Measurements from ENCODE around the gene TRIO.

The TRIO gene

DNA sequence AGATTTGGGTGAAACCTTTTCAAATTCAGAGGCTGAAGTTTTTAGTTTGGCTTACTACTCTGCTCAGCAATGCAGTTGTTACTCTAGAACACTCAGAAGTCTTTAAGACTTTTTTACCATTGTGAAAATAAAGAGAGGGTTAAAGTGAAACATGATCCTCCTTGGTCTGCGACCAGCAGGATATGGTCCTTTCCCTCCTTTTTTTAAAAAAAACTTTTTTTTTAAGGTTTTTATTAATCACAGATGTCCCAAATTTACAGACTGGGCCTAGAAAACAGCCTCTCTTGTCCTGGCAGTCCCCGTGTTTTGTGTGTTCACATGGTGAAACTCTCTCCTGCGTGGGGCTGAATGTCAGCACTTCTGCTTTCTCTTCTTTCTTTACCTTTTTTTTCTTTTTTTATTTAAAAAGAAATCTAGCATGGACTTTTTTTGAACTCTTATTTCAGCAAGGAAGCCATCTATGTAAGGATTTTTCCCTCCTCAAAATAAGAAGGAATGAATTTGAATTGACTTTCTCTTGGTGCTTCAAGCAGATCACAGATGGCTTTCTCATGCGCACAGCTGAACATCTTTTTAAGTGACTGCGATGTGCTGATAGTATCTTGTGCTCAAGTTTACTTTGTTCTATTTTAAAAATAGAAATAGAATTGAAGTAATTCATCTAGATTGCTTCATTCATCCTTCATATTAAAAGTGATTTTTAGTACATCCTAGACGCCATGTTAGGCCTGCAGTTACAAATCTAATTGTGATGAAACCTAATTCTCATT is 309.7 kb downstream of the TRIO start:
- DNase-seq (ENCODE audit: low read depth, low spot score): no peak

DNA sequence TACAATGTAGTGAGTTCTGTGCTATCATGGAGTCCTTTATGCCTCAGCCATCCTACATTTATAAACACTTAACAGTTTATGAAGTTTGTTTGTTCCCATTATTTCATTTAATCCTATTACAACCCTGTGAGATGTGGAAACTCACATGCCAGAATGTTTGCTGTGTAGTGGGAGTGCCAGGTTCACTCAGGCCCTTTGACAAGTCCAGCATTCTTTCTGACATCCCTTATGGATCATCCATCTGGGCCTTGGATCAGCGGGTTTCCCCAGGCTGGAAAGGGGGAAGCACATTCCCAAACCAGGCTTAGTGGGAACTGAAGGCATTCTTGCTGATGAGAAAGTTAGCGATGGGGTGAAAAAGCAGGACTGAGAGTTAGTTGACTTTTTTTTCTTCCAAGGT is 310.3 kb downstream of the TRIO start:
- DNase-seq (ENCODE audit: low read depth, low spot score): no peak

DNA sequence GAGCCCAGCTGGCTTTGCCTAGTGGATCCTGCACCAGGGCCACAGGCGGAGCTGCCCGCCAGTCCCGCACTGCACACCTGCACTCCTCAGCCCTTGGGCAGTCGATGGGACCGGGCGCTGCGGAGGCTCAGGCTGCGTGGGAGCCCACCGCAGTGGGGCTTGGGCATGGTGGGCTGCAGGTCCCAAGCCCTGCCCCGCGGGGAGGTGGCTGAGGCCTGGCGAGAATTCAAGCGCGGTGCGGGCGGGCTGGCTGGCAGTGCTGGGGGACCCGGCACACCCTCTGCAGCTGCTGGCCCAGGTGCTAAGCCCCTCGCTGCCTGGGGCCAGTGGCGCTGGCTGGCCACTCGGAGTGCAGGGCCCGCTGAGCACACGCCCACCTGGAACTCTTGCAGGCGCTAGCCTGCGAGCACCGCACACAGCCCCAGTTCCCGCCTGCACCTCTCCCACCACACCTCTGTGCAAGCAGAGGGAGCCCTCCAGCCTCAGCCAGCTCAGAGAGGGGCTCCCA is 312.7 kb downstream of the TRIO start:
- no peak for DNase-seq (ENCODE audit: low read depth, low spot score)

DNA sequence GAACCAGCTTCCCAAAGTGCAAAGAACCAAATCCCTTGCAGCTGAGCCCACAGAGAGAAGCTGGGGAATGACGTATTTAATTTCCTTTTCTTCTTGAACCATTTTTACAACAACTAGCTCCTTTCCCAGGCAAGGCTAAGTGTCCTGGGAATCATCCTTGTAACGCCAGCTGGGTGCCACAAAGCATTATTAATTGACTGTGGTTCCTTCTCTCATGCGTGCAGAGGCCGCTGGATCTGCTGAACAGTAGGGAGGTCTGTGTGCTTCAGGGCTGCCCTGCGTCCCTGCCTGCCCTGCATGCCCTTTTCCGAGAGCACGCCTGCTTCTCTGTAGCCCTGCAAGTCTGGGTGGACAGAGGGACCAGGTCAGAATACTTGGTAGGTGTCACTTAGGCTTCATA is 314.3 kb downstream of the TRIO start:
- no peak for DNase-seq (ENCODE audit: low read depth, low spot score)

DNA sequence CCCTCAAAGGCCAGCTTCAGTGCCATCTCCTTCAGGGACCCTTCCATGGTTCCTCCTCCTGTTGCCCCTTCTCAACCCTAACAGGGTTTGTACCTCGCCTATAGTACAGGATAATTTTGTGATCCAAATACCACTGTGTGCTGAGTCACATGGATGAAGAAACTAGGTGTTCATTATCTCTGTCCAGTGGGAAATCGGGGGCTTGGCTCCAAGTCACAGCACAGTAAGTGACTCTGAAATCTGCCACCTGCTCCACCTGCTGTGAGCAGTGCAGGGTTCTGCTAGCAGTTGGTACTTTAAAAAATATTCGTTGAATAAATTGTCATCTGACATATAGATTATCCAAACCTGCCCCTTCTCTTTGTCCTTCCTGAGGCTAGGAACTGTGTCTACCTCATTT is 315.3 kb downstream of the TRIO start:
- no peak for DNase-seq (ENCODE audit: low read depth, low spot score)

DNA sequence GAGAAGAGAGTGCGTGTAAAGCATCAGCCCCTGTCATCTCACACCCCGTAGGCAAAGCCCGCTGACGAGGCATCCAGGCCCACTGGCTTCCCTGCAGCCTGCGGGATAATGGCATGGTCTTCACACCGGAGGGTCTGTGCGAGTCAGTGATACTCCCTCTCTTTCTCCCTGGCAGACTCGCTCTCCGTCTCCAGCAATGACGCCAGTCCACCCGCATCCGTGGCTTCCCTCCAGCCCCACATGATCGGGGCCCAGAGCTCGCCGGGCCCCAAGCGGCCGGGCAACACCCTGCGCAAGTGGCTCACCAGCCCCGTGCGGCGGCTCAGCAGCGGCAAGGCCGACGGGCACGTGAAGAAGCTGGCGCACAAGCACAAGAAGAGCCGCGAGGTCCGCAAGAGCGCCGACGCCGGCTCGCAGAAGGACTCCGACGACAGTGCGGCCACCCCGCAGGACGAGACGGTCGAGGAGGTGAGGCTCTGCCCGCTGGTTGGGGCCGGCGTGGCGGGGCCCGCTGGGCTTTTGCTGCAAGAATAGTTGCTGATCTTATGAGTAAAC is 317.8 kb downstream of the TRIO start:
- DNase-seq (ENCODE audit: low read depth, low spot score): no peak

DNA sequence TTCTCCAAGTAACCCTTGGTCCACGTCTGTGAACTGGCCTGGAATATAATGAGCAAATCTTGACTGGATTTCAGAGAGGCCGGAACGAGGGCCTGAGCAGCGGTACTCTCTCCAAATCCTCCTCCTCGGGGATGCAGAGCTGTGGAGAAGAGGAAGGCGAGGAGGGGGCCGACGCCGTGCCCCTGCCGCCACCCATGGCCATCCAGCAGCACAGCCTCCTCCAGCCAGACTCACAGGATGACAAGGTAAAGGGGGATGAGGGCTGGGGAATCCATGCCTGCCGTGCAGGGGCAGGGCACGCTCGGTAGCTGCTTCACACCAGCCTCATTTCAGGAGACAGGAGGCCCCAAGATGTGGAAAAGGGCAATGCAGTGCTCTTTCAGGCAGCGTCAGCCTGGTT is 319.5 kb downstream of the TRIO start:
- no peak for DNase-seq (ENCODE audit: low read depth, low spot score)

DNA sequence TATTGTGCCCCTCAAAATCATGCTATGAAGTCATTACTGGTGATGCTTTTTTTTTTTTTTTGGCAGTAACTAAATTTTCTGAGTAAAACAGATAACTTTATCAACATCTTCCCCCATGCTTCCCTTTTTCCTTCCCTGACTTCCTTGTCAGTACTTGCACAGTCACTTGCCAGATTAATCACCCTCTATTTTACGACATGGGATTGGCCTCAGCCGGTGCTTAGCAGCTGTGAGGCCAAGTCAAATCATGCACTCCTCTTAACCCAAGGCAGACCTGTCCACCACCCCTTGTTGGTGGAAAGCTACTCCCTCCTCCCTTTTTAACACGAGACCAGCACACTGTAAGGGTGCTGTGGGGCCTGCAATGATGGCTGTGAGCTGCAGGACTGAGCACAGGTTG is 320.5 kb downstream of the TRIO start:
- DNase-seq (ENCODE audit: low read depth, low spot score): no peak

DNA sequence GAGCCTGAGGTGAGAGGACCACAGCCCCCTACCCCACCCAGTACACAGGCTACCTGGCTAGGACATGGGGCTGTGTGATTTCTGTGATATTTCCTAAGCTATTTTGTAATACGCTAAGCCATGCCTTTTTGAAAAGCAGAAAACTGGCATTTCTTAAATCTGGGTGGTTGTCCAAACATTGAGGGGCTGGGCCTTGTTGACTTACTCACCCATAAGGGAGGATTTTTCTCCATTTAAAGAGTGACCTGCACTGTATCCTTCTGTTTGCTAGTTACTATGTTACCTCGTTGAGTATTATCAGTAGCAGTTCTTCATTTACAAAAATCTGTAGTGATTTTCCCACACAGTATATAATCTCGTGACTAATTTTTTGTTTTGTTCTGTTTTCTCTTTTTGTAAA is 321.0 kb downstream of the TRIO start:
- no peak for DNase-seq (ENCODE audit: low read depth, low spot score)

DNA sequence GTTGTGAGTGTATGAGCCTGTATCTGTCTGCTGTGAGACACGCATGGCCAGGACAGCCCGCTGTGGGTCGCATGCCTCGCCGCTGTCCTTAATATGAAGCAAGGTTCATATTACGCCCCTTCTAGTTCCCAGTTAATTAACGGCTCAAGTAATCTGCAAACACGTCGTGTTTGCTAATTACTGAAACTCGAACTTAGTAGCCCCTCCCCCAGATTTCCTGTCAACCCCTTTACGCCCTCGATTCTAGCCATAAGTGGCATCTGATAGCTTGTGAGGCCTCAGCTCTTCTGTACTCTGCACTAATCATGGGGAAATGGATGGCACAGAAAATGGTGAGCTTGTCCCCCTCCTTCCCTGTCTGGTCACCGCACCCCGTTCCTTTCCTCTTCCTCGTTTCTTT is 321.5 kb downstream of the TRIO start:
- DNase-seq (ENCODE audit: low read depth, low spot score): no peak

DNA sequence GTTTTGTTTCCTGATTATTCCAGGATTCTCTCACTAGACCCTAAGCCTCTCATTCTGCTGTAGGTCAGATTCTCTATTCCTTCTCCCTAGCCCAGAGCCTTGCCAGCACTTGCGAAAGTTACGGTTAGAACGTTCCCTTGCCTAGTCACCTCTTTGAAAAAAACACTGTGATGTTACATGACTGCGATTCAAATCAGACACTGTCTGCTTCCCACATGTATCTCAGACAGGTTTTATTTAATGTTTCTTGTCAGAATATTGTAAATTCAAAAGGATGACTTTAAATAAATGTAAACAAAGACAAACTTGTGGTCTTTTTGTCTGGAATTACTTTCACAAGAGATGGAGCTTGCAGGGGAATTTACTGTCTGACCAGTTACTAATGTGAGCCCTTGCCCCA is 322.0 kb downstream of the TRIO start:
- DNase-seq (ENCODE audit: low read depth, low spot score): no peak

DNA sequence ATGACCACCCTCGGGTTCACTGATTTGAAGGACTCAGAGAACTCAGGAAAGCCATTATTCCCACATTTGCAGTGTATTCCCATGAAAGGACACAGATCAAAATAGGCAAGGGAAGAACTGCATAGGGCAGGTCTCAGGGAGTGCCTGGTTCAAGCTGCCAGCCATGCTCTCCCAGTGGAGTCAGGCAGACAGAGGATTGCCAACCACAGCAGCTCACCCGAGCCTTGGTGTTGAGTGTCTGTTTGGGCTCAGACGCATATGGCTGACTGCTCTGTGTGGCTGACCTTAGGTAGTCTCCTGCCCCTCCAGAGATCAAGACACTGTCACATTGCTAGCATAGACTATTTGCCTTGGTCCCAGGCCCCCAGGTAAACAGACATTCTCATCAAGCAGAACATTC is 322.6 kb downstream of the TRIO start:
- DNase-seq (ENCODE audit: low read depth, low spot score): no peak

DNA sequence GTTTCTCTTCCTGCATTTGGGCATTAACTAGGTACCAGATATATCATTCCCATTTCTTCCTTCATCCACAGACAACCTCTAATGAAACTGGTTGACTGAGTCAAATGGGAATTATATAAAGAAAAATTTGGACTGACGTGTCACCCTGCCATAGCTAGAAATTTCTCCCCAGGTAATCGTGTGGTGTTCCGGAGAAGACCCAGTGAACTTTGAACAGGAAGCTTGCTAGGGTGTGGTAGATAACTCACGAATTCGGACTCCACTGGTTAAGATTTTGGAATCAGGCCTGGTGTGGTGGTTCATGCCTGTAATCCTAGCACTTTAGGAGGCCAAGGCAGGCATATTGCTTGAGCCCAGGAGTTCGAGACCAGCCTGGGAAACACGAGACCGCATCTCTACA is 324.1 kb downstream of the TRIO start:
- no peak for DNase-seq (ENCODE audit: low read depth, low spot score)

DNA sequence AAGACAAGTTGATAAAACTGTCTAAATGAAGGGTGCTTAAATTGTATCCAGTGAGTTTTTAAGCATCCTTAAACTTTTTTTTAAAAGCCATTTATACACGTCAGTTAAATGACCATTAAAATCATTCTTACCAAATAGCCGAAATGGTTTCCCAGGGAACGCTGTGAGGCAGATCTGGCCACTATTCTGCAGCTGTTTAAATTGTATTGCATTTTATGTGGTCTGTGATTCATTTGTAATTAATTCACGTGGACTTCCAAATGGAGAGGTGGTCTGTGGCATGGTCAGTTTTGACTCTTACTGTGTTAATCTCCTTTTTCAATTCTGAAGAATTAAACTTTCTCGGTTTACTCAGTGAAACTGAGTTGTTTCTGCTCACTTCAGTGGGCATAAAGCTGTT is 324.7 kb downstream of the TRIO start:
- no peak for DNase-seq (ENCODE audit: low read depth, low spot score)

DNA sequence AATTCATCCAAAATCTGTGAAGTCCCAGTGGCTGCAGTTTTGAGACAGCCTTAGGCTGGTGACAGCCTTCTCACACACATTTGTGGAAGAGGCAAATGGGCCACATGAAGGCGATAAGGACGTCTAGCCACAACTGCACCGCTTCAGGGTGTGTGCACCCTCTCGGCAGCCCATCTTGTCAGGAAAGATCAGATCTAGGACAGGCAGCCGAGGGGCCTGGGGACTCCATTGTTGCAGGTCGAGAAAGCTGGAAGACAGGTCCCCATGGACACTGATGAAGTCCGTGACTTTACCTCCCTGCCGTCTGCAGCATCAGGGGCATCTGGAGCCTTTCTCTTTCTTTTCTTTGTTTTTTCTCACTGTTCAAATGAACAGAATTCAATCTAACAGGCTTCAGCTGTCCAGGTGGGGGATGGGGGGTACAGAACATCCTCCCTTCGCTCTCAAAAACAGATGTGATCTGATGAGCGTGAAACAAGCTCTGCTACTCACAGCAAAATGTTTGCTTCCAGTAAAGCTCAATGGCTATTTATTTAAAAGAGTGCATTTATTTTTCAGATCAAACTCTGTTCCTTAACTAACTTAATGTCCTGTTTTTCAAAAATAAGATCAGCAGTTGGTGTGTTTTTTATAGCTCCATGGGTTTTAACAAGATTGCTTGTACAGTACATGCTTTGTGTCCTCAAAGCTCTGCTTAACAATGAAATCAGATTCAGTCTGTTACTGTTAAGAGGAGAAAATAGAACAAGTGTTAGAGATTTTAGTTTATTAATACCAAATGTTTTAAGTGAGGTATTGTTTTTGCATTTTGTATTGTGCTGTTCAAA is 326.6 kb downstream of the TRIO start:
- no peak for DNase-seq (ENCODE audit: low read depth, low spot score)

DNA sequence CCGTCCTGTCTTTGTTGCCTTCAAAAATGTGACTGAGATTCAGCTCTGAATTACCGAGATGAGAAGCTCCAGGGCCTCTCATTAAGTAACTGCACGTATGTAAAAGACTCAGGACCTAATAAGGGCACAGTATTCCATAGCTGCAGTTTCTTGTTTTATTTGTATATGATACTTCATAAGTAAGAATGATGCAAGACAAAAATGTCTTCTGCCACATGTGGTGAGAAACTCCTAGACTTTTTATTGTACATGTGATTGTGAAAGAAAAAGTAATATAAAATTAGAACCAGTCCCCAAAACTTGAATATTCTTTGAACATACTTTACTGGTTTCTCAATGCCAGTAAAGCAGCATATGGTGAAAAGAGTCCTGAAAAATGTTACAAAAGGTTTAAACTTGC is 328.4 kb downstream of the TRIO start:
- no peak for DNase-seq (ENCODE audit: low read depth, low spot score)

DNA sequence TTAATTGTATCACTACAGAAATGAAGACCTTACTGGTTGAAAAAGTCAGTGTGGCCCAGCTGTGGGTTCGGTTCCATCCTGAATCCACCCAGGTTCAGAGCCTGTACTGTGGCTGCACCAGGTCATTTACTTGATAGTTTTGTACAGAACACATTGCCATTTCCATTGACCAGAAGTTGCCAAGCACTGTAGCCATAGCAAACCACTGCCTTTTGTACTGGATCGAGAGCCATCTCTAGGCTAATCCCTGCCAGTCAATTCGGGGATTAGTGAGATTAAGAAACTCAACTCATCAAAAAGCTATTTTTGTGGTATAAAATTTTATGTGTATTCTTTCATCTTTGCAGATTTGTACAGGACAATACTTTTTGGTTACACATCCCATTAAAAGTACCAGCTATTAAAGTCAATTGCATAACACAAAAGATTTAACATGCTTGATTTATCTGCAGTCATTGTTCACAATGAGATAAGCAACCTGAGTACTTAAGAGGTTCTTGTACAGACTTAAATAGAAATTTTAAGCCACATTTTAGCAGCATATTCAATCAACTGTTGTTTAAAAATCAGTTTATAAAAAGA is 329.9 kb downstream of the TRIO start:
- DNase-seq (ENCODE audit: low read depth, low spot score): no peak

DNA sequence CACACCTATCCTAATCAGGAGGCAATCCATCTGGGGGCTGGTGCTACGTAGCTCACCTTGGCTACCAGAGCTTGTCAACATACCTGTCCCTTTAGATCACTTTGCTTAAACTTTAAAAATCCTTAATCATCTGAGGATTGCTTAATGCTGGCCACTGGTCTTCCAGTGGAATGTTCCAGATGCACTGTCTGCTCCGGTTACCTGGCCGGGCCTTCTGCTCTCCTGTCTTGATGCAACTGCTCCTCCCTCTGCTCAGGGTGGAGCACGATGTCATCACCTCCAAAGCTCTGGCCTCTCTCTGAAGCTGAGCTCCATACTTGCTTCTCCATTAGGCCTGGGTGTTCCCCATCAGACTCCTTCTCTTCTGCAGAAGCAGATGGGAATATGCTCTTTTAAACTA is 331.9 kb downstream of the TRIO start:
- DNase-seq (ENCODE audit: low read depth, low spot score): no peak

DNA sequence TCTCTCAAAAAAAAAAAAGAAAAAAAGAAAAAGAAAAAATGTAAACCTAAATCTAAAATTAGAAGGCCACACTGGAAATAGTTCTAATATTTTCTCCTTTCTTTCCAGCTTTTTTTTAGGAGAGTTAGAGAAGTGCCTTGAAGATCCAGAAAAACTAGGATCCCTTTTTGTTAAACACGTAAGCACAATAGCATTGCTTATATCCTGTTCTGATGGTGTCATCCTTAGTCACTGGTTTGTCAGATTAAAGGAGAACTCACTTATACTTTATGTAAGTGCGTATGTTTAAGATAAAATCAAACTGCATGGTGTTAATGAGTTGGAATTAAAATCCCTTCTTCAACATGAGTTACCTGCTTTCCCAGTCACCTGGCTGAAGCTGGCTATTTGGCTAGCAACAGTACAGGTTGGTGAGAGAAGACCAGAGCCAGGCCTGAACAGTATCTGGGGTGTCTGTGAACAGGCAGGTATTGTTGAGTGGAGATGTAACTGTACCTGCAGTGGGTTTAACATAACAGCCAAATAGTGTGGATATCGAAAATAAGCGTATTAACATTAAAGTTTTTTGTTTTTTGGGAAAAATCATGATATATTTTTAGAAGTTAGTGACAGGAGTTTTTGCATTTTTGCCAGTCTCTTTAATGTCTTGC is 333.8 kb downstream of the TRIO start:
- no peak for DNase-seq (ENCODE audit: low read depth, low spot score)

DNA sequence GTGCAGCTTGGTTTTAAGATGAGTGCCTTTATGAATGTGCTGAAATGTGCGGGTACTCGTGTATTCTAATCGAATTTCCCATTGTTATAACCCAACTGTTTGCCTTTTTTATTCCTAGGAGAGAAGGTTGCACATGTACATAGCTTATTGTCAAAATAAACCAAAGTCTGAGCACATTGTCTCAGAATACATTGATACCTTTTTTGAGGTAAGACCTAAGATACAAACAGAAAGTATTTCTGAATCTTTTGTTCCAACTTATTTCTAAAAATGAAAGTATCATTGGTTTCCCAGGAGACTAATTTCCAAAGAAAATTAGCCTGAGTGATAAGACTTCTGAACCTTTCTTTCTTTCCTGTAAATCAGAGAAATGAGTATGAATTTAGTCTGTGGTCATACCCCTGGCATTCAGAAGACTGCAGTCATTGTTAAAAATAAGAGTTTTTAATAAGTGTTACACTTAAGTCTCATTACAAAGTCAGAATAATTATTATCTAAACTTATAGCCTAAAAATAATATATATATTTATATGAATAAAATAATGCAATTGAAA is 336.1 kb downstream of the TRIO start:
- no peak for DNase-seq (ENCODE audit: low read depth, low spot score)

DNA sequence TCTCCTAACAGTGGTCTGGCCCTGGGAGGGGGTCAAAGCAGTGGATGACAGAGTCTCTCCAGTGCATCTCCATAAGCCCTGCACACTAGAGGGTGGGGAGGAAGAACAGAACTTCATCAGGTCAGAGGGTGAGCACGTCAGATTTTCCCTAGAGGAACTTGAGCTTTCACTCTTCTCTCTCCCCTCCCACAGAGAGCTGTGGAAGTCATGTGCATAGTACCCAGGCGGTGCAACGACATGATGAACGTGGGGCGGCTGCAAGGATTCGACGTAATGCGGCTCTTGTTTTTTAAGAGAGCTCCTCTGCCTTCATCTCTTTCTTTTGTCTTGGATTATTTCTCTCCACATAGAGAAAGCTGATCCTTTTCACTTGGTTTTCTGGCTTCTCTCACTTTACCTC is 338.2 kb downstream of the TRIO start:
- no peak for DNase-seq (ENCODE audit: low read depth, low spot score)

DNA sequence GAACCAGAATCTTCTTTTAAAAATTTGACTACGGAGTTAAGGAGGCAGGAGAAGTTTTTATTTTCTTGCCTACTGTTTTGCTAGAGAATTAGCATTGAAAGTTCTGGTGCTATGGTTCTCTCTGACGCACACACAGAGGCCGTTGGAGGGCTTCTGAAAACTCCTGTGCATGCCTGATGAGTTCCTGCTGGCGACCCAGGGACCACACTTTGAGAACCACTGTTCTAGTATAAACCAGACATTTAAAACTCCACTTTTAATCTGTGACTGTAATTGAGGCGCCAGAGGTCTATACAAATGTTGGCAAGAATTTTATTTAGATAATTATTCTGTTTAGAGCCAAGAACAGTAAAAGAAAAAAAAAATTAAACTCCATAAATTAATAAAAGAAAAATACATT is 338.9 kb downstream of the TRIO start:
- DNase-seq (ENCODE audit: low read depth, low spot score): no peak
